GM13976 (cell line): ENCODE results near the gene CLASP1.

ENCODE experiments used
- DNase-seq: peaks from one replicate; pipeline ENCODE4 v3.0.0; 2012; ENCODE audit warnings: low spot score
- in situ Hi-C: fragments of 300-500 bp; cut with MboI; formaldehyde crosslinking; loops from one replicate; pipeline ENCODE4 v1.12.0; 2022; ENCODE audit warnings: low sequenced_read_pairs, mixed read lengths, inconsistent platforms; ENCODE audit not compliant: unreplicated experiment
- TF ChIP-seq, protein P1 (sequence below): IDR thresholded peaks from 2 replicates; pipeline ENCODE4 v1.5.1; 2012; ENCODE audit warnings: borderline replicate concordance, mild to moderate bottlenecking; ENCODE audit not compliant: insufficient read depth; ENCODE audit errors: extremely low read depth, missing control alignments, control extremely low read depth

CLASP1 gene

DNA sequence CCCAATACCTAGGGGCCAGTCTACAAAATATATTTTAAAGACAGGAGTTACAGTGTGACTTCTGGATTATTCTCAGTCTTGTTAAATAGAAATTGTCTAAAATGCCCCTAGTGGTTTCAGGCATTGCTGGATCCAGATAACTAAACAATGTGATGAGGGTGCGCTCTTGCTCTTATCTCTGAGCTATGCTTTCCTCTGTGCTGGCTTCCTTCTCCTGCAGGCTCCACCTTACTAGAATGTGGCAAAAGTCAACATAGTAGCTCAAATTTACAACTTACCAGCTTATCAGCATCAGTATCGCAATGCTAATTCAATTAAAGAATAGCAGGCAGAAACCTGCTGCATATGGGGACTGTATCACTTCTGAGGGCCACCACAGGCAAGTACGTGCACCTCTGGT, 179.9 kb downstream of the CLASP1 start:
- DNase-seq = no peak
- in situ Hi-C loops = no loop called here
- TF ChIP-seq, protein P1, sequence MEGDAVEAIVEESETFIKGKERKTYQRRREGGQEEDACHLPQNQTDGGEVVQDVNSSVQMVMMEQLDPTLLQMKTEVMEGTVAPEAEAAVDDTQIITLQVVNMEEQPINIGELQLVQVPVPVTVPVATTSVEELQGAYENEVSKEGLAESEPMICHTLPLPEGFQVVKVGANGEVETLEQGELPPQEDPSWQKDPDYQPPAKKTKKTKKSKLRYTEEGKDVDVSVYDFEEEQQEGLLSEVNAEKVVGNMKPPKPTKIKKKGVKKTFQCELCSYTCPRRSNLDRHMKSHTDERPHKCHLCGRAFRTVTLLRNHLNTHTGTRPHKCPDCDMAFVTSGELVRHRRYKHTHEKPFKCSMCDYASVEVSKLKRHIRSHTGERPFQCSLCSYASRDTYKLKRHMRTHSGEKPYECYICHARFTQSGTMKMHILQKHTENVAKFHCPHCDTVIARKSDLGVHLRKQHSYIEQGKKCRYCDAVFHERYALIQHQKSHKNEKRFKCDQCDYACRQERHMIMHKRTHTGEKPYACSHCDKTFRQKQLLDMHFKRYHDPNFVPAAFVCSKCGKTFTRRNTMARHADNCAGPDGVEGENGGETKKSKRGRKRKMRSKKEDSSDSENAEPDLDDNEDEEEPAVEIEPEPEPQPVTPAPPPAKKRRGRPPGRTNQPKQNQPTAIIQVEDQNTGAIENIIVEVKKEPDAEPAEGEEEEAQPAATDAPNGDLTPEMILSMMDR = no peak

DNA sequence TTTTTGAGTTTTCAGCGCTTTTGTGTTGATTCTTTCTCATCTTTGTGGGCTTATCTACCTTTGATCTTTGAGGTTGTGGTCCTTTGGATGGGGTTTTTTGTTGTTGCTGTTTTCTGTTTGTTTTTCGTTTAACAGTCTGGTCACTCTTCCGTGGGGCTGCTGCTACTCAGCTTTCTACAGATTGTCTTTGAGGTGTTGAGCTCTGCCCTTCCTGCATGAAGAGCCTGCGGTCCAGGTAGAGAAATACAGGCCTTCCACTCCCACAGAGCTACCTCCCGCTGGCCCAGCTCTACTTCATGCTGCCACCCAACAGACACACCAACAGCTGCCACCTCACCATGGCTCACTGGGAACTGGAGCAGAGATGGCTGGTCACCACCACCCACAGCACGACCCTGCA, 180.3 kb downstream of the CLASP1 start:
- in situ Hi-C loops = no loop called here
- TF ChIP-seq, protein P1 = no peak

DNA sequence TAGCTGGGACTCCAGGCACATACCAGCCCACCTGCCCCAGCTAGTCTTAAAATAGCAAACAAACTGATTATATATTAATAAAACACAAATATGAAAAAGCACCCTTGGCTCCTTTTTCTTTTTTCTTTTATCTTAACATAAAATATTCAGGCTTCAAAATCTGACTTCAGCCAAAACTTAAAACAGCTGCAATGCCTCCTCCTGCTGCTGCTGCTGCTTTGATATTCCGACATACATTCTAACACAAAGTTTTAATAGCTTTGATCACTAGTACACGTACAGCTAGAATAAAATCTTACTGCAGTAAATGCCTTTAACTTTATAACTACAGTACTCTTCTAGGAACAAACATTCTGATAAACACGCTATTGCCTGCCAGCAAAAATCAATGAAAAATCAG, 190.0 kb downstream of the CLASP1 start:
- no peak for DNase-seq
- TF ChIP-seq, protein P1 = no peak
- in situ Hi-C loops = no loop called here

More for the DNA sequence above, 180.3 kb downstream of the CLASP1 start:
- no peak for DNase-seq

DNA sequence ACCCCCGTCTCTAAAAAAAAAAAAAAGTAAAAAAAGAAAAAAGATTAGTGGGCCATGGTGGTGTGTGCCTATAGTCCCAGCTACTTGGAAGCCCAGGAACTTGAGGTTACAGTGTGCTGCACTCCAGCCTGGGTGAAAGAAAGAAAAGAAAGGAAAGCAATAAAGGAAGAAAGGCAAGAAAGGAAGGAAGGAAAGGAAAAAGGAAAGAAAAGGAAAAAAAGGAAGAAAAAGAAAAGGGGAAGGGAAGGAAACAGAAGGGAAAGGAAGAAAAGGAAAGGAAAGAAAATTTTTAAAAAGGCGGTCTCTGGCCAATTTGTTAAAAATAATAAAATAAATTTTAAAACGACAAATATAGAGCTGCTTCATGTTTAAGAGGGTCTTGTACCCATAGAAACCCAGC, 192.9 kb downstream of the CLASP1 start:
- TF ChIP-seq, protein P1 = no peak
- in situ Hi-C loops = no loop called here
- no peak for DNase-seq

DNA sequence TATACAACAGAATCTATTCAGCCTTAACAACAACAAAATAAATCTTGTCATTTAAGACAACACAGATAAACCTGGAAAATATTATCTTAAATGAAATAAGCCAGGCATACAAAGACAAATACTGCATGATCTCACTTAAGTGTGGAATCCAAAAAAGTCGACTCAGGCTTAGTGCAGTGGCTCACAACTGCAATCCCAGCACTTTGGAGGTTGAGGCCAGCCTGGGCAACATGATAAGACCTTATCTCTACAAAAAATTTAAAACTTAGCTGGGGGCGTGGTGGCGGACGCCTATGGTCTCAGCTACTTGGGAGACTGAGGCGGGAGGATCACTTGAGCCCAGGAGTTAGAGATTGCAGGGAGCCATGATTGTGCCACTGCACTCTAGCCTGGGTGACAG, 193.8 kb downstream of the CLASP1 start:
- no peak for DNase-seq
- in situ Hi-C loops = no loop called here
- TF ChIP-seq, protein P1 = no peak

DNA sequence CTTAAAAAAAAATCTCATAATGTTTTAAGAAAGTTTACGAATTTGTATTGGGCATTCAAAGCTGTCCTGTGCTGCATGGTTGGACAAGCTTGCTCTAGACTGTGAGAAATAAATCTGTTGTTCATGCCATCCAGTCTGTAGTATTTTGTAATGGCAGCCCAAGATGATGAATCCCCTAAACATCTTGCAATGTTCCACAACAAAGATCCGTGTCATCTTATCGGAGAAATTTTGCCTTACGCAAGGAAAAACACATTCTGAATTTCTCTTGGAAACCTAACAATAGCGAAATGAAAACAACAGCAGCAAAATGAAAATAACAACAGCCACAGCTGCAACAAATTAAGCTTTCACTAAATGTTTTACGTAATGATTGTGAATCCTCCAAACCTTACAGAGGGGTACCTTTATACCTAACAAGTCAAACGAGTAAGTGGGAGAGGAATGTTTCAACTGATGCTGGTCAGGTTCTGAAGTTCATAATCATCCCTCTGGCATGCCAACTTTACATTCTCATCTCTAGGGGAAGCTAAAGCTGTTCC, 194.6 kb downstream of the CLASP1 start:
- DNase-seq = no peak
- in situ Hi-C loops = no loop called here
- TF ChIP-seq, protein P1 = no peak
